NCI-H510A (cell line): Measurements from ENCODE around the gene SHBG.

ENCODE experiments used
- DNase-seq: peaks from one replicate; lab custom pipeline; 2025; lab: John Stamatoyannopoulos, UW

SHBG gene

GRCh38 chr17:7650509-7651096, 20.7 kb downstream of the SHBG start, which contains the start of gene ATP1B2:
Gene ATP1B2, plus strand, starts transcription at chr17:7650926. Its CDS starts 593 bp downstream, at chr17:7651519.
- DNase-seq, result peak; percentile 89

- no peak for DNase-seq
Observed at GRCh38 chr17:7651097-7651664, 21.2 kb downstream of the SHBG start.

GRCh38 chr17:7651665-7652387, 21.9 kb downstream of the SHBG start:
- DNase-seq, result no peak

DNA sequence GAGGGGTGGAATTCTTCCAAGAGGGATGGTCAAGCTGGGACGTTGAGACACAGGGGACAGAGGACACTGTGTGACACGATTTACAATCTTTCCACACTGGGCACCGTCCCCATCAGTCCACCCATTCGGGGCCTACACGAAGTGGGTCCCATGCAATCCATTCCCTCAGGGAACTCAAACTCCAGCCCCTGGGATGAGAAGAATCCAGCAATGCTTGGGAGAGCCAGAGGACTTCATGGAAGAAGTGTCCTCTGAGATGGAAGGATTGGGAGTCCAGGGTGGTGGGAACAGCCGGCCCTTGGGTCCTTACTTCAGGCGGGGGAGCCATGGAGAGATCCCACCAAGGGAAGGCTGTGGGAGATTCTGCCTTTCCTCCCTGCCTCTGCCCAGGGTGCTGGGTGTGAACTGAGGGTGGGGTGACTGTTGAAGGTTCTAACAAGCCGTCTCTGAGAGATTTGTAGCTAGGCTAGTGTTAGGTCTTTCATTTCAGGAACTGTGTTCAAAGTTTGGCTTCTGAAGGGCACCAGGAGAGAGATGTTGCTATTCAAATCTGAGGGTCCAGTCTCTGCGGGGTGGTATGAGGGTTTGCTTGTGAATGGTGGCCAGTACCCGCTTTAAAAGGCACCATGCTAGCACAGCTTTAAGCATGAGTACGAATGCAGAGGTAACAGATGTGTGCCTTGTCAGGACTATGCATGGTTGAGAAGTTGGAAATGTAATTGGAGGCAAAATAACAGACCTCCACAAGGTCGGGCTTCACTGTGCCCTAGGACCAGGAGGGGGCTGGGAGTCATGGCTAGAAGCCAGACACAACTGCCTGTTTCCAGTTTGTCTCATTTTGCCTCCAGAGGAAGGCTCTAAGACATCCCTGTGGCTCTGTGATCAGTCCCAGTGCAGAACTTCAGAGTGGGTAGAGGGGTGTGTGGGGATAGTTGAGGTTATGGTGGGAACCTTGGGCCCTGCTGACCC, 22.7 kb downstream of the SHBG start:
- no peak for DNase-seq

- no peak for DNase-seq
Observed at GRCh38 chr17:7654832-7655540, 25.1 kb downstream of the SHBG start.

DNA sequence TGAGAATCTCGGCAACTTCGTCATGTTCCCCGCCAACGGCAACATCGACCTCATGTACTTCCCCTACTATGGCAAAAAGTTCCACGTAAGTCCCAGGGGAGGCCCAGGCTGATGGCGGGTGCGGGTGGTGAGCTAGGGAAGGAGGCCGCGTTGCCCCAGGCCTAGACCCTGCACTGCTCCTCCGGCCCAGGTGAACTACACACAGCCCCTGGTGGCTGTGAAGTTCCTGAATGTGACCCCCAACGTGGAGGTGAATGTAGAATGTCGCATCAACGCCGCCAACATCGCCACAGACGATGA, 25.6 kb downstream of the SHBG start:
- no peak for DNase-seq

GRCh38 chr17:7656958-7657609, 27.1 kb downstream of the SHBG start:
- no peak for DNase-seq

GRCh38 chr17:7667656-7668406, 37.9 kb downstream of the SHBG start:
- DNase-seq, result no peak

- DNase-seq, result no peak
Observed at GRCh38 chr17:7668482-7668881, 38.5 kb downstream of the SHBG start.

- no peak for DNase-seq
Observed at GRCh38 chr17:7673239-7673638, 43.3 kb downstream of the SHBG start.

DNA sequence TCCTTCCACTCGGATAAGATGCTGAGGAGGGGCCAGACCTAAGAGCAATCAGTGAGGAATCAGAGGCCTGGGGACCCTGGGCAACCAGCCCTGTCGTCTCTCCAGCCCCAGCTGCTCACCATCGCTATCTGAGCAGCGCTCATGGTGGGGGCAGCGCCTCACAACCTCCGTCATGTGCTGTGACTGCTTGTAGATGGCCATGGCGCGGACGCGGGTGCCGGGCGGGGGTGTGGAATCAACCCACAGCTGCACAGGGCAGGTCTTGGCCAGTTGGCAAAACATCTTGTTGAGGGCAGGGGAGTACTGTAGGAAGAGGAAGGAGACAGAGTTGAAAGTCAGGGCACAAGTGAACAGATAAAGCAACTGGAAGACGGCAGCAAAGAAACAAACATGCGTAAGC, 45.0 kb downstream of the SHBG start:
- no peak for DNase-seq

GRCh38 chr17:7676533-7676932, 46.6 kb downstream of the SHBG start:
- DNase-seq, result no peak

DNA sequence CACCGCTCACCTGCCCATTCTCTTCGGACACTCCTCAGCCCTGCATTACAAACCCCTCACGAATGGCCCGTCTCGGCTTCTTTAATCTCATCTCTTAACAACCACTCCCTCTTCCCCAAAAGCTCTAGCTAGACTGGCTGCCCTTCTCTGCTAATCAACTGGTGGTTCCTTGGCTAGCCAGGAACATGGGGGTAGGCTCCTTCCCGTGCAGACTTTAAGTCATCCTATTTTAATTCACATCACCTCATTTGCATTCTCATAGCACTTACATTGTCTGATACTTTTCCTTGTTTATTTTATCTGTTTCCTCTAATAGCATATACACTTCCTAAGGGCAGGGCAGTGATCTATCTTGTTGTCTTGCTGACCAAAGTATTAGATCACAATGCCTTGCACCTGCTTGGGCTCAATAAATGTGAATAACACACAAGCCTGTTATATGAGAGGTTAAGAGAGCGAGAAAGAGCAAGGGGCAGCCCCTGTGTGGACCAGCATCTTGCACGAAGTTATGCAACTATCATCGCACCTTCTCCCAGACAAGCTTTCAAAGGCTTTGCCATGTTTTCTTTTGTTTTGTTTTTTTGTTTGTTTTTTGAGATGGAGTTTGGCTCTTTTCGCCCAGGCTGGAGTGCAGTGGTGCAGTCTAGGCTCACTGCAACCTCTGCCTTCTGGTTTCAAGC, 47.6 kb downstream of the SHBG start:
- DNase-seq, result no peak
